Thyroid gland (tissue), 4 donors: ENCODE data around the gene MRFAP1. TPM values are rescaled to one million over a fixed set of nuclear protein-coding genes. Genes with fewer than 3 reads are reported as not detected.

Source experiments
- DNase-seq, 2 donors: peaks; one replicate each; pipeline ENCODE4 v3.0.0-alpha.2; 2019
- H3K27ac ChIP-seq, 3 donors: fragments of 200-600 bp; sonication (generic); 1 replicate in 2 of 3; 2 replicates in 1 of 3; pipeline ENCODE4 v1.5.1; 2016 to 2019; ENCODE audit warnings: mild to moderate bottlenecking in 1 of 3, moderate library complexity in 1 of 3
- H3K27me3 ChIP-seq: fragments of 200-600 bp; sonication (generic); one replicate; pipeline ENCODE4 v1.5.1; 2019
- H3K36me3 ChIP-seq, 2 donors: fragments of 200-600 bp; sonication (generic); one replicate each; pipeline ENCODE4 v1.5.1; 2016 to 2019
- H3K4me1 ChIP-seq, 2 donors: fragments of 200-600 bp; sonication (generic); one replicate each; pipeline ENCODE4 v1.5.1; 2017 to 2019
- H3K4me3 ChIP-seq, 3 donors: fragments of 200-600 bp; sonication (generic); replicated peaks in 1 of 3; 1 replicate in 2 of 3; 2 replicates in 1 of 3; pipeline ENCODE4 v1.5.1; 2016; ENCODE audit warnings: mild to moderate bottlenecking in 1 of 3
- H3K9me3 ChIP-seq: fragments of 200-600 bp; sonication (generic); one replicate; pipeline ENCODE4 v1.5.1; 2017
- POLR2A ChIP-seq, 2 donors: fragments of 450-650 bp; IDR thresholded peaks; one replicate each; pipeline ENCODE4 v1.6.1; 2017; ENCODE audit warnings: antibody characterized with exemption in 2 of 2, mild to moderate bottlenecking in 2 of 2, moderate library complexity in 1 of 2
- WGBS, 2 donors: methylation state at CpG; one replicate each; pipeline ENCODE4 v1.1.5; 2017; 5-methylcytosine and 5-hydroxymethylcytosine counted together
- intact Hi-C: fragments of 100-400 bp; cut with DNase I; formaldehyde crosslinking; loops from one replicate; pipeline ENCODE4 v1.15.1; 2023
- total RNA-seq, 4 donors: library from RNA; depleted of rRNA; stranded (reverse); fragments of >200 nt; gene quantifications; one replicate each; pipeline ENCODE4 v1.2.3, GENCODE V29; 2016
- TF ChIP-seq, protein P1 (sequence below), 6 experiments: fragments of 200-600 bp in 3 of 6; fragments of 450-650 bp in 3 of 6; sonication (generic) in 3 of 6; IDR thresholded peaks; one replicate each; pipeline ENCODE4 v1.5.1; 2016 to 2019; ENCODE audit warnings: antibody characterized with exemption in 6 of 6, mild to moderate bottlenecking in 2 of 6, inconsistent platforms in 1 of 6, moderate library complexity in 1 of 6

MRFAP1 gene
- total RNA-seq, 4 donors from 2014 or later, result 258 to 314 (median 288) TPM

- Histone ChIP-seq H3K4me1 (no peaks in the 10 kb centered on the region), H3K36me3 (peaks cover 30 to 36% of the 10 kb centered on the region in 2 donors), H3K27me3 (no peaks in the 10 kb centered on the region), H3K4me3 (no peak overlapping the region), H3K27ac (no peak overlapping the region), H3K9me3 (no peaks in the 10 kb centered on the region)
- WGBS, 2 donors, result 93 to 98% methylated on average over 13 of the region's 13 CpGs
- TF ChIP-seq POLR2A (IDR thresholded peaks at IDR 0.05), result no peak
- TF ChIP-seq, protein P1, sequence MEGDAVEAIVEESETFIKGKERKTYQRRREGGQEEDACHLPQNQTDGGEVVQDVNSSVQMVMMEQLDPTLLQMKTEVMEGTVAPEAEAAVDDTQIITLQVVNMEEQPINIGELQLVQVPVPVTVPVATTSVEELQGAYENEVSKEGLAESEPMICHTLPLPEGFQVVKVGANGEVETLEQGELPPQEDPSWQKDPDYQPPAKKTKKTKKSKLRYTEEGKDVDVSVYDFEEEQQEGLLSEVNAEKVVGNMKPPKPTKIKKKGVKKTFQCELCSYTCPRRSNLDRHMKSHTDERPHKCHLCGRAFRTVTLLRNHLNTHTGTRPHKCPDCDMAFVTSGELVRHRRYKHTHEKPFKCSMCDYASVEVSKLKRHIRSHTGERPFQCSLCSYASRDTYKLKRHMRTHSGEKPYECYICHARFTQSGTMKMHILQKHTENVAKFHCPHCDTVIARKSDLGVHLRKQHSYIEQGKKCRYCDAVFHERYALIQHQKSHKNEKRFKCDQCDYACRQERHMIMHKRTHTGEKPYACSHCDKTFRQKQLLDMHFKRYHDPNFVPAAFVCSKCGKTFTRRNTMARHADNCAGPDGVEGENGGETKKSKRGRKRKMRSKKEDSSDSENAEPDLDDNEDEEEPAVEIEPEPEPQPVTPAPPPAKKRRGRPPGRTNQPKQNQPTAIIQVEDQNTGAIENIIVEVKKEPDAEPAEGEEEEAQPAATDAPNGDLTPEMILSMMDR (IDR thresholded peaks at IDR 0.05), result no peak
- intact Hi-C loops, result no loop called here
- no peak for DNase-seq
Measured at GRCh38 chr4:6619116-6619465, 21.4 kb upstream of the MRFAP1 start.

GRCh38 chr4:6619466-6620255, 20.8 kb upstream of the MRFAP1 start:
- peaks cover 26 to 30% of the 10 kb centered on the region in 2 donors for H3K36me3 ChIP-seq
- TF ChIP-seq, protein P1 (IDR thresholded peaks at IDR 0.05), result no peak
- TF ChIP-seq POLR2A (IDR thresholded peaks at IDR 0.05), result no peak
- no peaks in the 10 kb centered on the region for H3K4me1 ChIP-seq
- intact Hi-C loops, result no loop called here
- H3K4me3 ChIP-seq, result no peak overlapping the region
- no peak overlapping the region for H3K27ac ChIP-seq
- 90 to 94% methylated on average over 8 to 16 of the region's 24 CpGs for WGBS, 2 donors
- no peak for DNase-seq
- no peaks in the 10 kb centered on the region for H3K9me3 ChIP-seq
- H3K27me3 ChIP-seq, result no peaks in the 10 kb centered on the region

- Histone ChIP-seq H3K27ac (no peak overlapping the region), H3K4me3 (no peak overlapping the region), H3K4me1 (no peaks in the 10 kb centered on the region), H3K36me3 (peaks cover 22 to 24% of the 10 kb centered on the region in 2 donors), H3K9me3 (no peaks in the 10 kb centered on the region), H3K27me3 (no peaks in the 10 kb centered on the region)
- TF ChIP-seq, protein P1 (IDR thresholded peaks at IDR 0.05), result no peak
- no peak for TF ChIP-seq POLR2A (IDR thresholded peaks at IDR 0.05)
- no peak for DNase-seq
- 94 to 99% methylated on average over 8 to 10 of the region's 10 CpGs for WGBS, 2 donors
- intact Hi-C loops, result no loop called here
Measured at GRCh38 chr4:6620296-6620695, 20.2 kb upstream of the MRFAP1 start.

GRCh38 chr4:6620891-6621555, 19.5 kb upstream of the MRFAP1 start:
- Histone ChIP-seq H3K27me3 (no peaks in the 10 kb centered on the region), H3K4me1 (no peaks in the 10 kb centered on the region), H3K27ac (no peak overlapping the region), H3K36me3 (peaks cover 21 to 22% of the 10 kb centered on the region in 2 donors), H3K4me3 (no peak overlapping the region), H3K9me3 (no peaks in the 10 kb centered on the region)
- TF ChIP-seq, protein P1 (IDR thresholded peaks at IDR 0.05), result no peak
- TF ChIP-seq POLR2A (IDR thresholded peaks at IDR 0.05), result no peak
- intact Hi-C loops, result no loop called here
- 88 to 89% methylated on average over 10 of the region's 10 CpGs for WGBS, 2 donors
- no peak for DNase-seq

GRCh38 chr4:6621556-6621927, 18.9 kb upstream of the MRFAP1 start:
- no peak for DNase-seq

More at GRCh38 chr4:6621556-6621927, 18.9 kb upstream of the MRFAP1 start:
- Histone ChIP-seq H3K4me3 (no peak overlapping the region), H3K4me1 (no peaks in the 10 kb centered on the region), H3K36me3 (peaks cover 16 to 22% of the 10 kb centered on the region in 2 donors), H3K27me3 (no peaks in the 10 kb centered on the region), H3K9me3 (no peaks in the 10 kb centered on the region), H3K27ac (no peak overlapping the region)
- intact Hi-C loops, result no loop called here
- TF ChIP-seq, protein P1 (IDR thresholded peaks at IDR 0.05), result no peak
- WGBS, 2 donors, result 92 to 93% methylated on average over 12 of the region's 13 CpGs
